ENCODE measurements around the gene PCDHGB2.
"Not testable (repeated sequence)": the region's sequence is repeated elsewhere in the genome, so short reads cannot be mapped to it uniquely, and the experiment has no call there.

PCDHGB2 gene

GRCh38 chr5:141351591-141351990 is 8.2 kb upstream of the PCDHGB2 start:
- DNase-seq, result no peak

- DNase-seq, result no peak
These were observed 4.8 kb upstream of the PCDHGB2 start, which contains the start of gene PCDHGA4 for GRCh38 chr5:141354900-141355469. Gene PCDHGA4 (plus strand): TSS chr5:141355021. CDS start chr5:141355108, 87 bp downstream.

- DNase-seq, result no peak
These were observed 4.2 kb upstream of the PCDHGB2 start for GRCh38 chr5:141355641-141356040.

- DNase-seq, result no peak
These were observed 3.7 kb upstream of the PCDHGB2 start for GRCh38 chr5:141356133-141356532.

- DNase-seq, result no peak
These were observed 2.8 kb upstream of the PCDHGB2 start for GRCh38 chr5:141356950-141357349.

GRCh38 chr5:141360685-141361084 is 891 bp downstream of the PCDHGB2 start:
- no peak for DNase-seq

GRCh38 chr5:141362719-141363118 is 2.9 kb downstream of the PCDHGB2 start:
- no peak for DNase-seq

- no peak for DNase-seq
These were observed 4.3 kb downstream of the PCDHGB2 start, which contains the start of gene PCDHGA5 for GRCh38 chr5:141363952-141364660. Gene PCDHGA5 (plus strand): TSS chr5:141364162. CDS start chr5:141364331, 169 bp downstream.

- no peak for DNase-seq
These were observed 6.5 kb downstream of the PCDHGB2 start for GRCh38 chr5:141366016-141366896.

- DNase-seq, result no peak
These were observed 10.4 kb downstream of the PCDHGB2 start, which contains the start of gene PCDHGB3 for GRCh38 chr5:141369994-141370848. Gene PCDHGB3 (plus strand): TSS chr5:141370242. CDS start chr5:141370395, 153 bp downstream.

- DNase-seq, result no peak
These were observed 12.0 kb downstream of the PCDHGB2 start for GRCh38 chr5:141371572-141372475.

- no peak for DNase-seq
These were observed 14.0 kb downstream of the PCDHGB2 start, which contains the start of gene PCDHGA6 for GRCh38 chr5:141373673-141374317. Gene PCDHGA6 (plus strand): TSS chr5:141373891. CDS start chr5:141374084, 193 bp downstream.

- no peak for DNase-seq
These were observed 14.8 kb downstream of the PCDHGB2 start for GRCh38 chr5:141374627-141375026.

GRCh38 chr5:141375444-141376155 is 15.8 kb downstream of the PCDHGB2 start:
- not testable (repeated sequence) for DNase-seq

GRCh38 chr5:141382469-141383294 is 22.9 kb downstream of the PCDHGB2 start, which contains the start of gene PCDHGA7:
Gene PCDHGA7 (plus strand): TSS chr5:141382742. CDS start chr5:141382900, 158 bp downstream.
- no peak for DNase-seq

- DNase-seq, result no peak
These were observed 23.6 kb downstream of the PCDHGB2 start for GRCh38 chr5:141383345-141383744.

- no peak for DNase-seq
These were observed 24.9 kb downstream of the PCDHGB2 start for GRCh38 chr5:141384471-141385267.

Measured in stimulated activated CD4-positive, alpha-beta T cell treated with anti-CD3 and anti-CD28 coated beads, Interleukin-4, amount 100 ng/mL, for 24 hours (primary cell).